Vagina (tissue), 2 donors: ENCODE measurements around the gene CPM. TPM values are rescaled to one million over a fixed set of nuclear protein-coding genes. Genes with fewer than 3 reads are reported as not detected.

Source experiments
- DNase-seq, 2 donors: peaks; one replicate each; pipeline ENCODE4 v3.0.0-alpha.2; 2017; ENCODE audit errors: extremely low spot score in 2 of 2
- H3K27ac ChIP-seq: fragments of 200-600 bp; sonication (generic); one replicate; pipeline ENCODE4 v1.5.1; 2019
- H3K27me3 ChIP-seq: fragments of 200-600 bp; sonication (generic); one replicate; pipeline ENCODE4 v1.5.1; 2019
- H3K36me3 ChIP-seq, 2 donors: fragments of 200-600 bp; sonication (generic); one replicate each; pipeline ENCODE4 v1.5.1; 2017 to 2019
- H3K4me1 ChIP-seq: fragments of 200-600 bp; sonication (generic); one replicate; pipeline ENCODE4 v1.5.1; 2019
- H3K4me3 ChIP-seq, 2 donors: fragments of 200-600 bp; sonication (generic); 1 replicate in 1 of 2; 2 replicates in 1 of 2; pipeline ENCODE4 v1.5.1; 2016 to 2019
- H3K9me3 ChIP-seq: fragments of 200-600 bp; sonication (generic); one replicate; pipeline ENCODE4 v1.5.1; 2019
- POLR2A ChIP-seq, 2 donors: fragments of 450-650 bp; IDR thresholded peaks; one replicate each; pipeline ENCODE4 v1.6.1; 2017; ENCODE audit warnings: antibody characterized with exemption in 2 of 2, mild to moderate bottlenecking in 2 of 2, moderate library complexity in 2 of 2
- POLR2AphosphoS5 ChIP-seq, 2 donors: sonication (generic); formaldehyde crosslinking; IDR thresholded peaks; one replicate each; pipeline ENCODE4 v1.9.0; 2017; ENCODE audit warnings: antibody characterized with exemption in 2 of 2, mild to moderate bottlenecking in 2 of 2, low read depth in 1 of 2; ENCODE audit not compliant: insufficient read depth in 1 of 2
- intact Hi-C: fragments of 100-400 bp; cut with DNase I; formaldehyde crosslinking; loops from one replicate; pipeline ENCODE4 v1.15.1; 2023
- total RNA-seq: library from RNA; depleted of rRNA; stranded (reverse); fragments of >200 nt; gene quantifications from one replicate; pipeline ENCODE4 v1.2.3, GENCODE V29; 2016
- TF ChIP-seq, protein P1 (sequence below), 3 experiments: fragments of 450-650 bp in 2 of 3; fragments of 200-600 bp in 1 of 3; sonication (generic) in 1 of 3; IDR thresholded peaks; one replicate each; pipeline ENCODE4 v1.5.1; 2017 to 2019; ENCODE audit warnings: antibody characterized with exemption in 3 of 3, mild to moderate bottlenecking in 2 of 3, moderate library complexity in 2 of 3

The CPM gene
- total RNA-seq, 1 donor from 2014 or later = 35.4 TPM

DNA sequence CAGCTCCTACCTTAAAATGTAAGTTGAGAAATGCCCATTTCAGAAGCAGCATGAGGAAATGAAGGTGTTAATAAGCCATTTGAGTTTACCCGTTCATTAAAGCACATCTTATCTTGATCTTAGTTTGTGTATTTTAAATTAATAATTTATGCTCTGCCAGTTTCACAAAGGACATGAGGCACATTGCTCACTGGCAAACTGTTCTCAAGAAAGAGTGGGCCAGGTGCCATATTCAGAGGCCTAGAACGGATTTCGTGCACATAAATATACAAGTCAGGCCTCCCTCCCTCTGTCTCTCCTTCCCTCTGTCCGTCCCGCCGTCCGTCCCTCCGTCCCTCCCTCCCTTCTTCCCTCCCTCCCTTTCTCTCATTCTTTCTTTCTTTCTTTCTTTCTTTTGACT lies 29.5 kb downstream of the CPM start:
- H3K27me3 ChIP-seq = no peaks in the 10 kb centered on the region

DNA sequence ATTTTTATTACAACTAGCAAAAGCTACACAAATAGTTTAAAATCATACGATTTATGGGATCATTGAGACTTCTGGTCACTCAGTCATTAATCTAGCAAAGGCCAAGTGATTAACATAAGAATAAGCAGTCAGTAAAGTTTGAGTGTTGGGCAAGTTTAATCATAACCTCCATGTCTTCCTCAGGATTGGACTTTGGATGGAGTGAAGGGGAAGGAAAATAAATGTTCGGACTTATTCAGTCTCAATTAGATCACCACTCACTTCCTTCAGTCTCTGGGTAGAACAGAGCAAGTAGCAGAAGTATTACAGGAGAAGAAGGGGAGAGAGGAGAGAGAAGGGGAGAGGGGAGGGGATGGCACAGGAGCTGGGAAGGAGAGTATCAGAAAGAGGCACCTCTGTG lies 31.4 kb downstream of the CPM start:
- DNase-seq = no peak
- no peaks in the 10 kb centered on the region for H3K9me3 ChIP-seq
- H3K27me3 ChIP-seq = no peaks in the 10 kb centered on the region
- TF ChIP-seq POLR2AphosphoS5 (IDR thresholded peaks at IDR 0.05; ENCODE audit: insufficient read depth in 1 of 2, low read depth in 1 of 2) (no peak), POLR2A (IDR thresholded peaks at IDR 0.05) (no peak)
- TF ChIP-seq, protein P1, sequence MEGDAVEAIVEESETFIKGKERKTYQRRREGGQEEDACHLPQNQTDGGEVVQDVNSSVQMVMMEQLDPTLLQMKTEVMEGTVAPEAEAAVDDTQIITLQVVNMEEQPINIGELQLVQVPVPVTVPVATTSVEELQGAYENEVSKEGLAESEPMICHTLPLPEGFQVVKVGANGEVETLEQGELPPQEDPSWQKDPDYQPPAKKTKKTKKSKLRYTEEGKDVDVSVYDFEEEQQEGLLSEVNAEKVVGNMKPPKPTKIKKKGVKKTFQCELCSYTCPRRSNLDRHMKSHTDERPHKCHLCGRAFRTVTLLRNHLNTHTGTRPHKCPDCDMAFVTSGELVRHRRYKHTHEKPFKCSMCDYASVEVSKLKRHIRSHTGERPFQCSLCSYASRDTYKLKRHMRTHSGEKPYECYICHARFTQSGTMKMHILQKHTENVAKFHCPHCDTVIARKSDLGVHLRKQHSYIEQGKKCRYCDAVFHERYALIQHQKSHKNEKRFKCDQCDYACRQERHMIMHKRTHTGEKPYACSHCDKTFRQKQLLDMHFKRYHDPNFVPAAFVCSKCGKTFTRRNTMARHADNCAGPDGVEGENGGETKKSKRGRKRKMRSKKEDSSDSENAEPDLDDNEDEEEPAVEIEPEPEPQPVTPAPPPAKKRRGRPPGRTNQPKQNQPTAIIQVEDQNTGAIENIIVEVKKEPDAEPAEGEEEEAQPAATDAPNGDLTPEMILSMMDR (IDR thresholded peaks at IDR 0.05) = no peak
- H3K27ac ChIP-seq = no peak overlapping the region
- H3K36me3 ChIP-seq = no peaks in the 10 kb centered on the region
- H3K4me1 ChIP-seq = peaks cover 5% of the 10 kb centered on the region
- no peak overlapping the region for H3K4me3 ChIP-seq
- intact Hi-C loops = no loop called here

More for the DNA sequence above, 29.5 kb downstream of the CPM start:
- TF ChIP-seq POLR2AphosphoS5 (IDR thresholded peaks at IDR 0.05; ENCODE audit: insufficient read depth in 1 of 2, low read depth in 1 of 2) = no peak
- TF ChIP-seq POLR2A (IDR thresholded peaks at IDR 0.05) = no peak
- TF ChIP-seq, protein P1 (IDR thresholded peaks at IDR 0.05) = no peak
- no peak for DNase-seq
- no peaks in the 10 kb centered on the region for H3K36me3 ChIP-seq
- intact Hi-C loops = no loop called here
- peaks cover 5% of the 10 kb centered on the region for H3K4me1 ChIP-seq
- no peak overlapping the region for H3K4me3 ChIP-seq
- H3K27ac ChIP-seq = no peak overlapping the region
- H3K9me3 ChIP-seq = no peaks in the 10 kb centered on the region

DNA sequence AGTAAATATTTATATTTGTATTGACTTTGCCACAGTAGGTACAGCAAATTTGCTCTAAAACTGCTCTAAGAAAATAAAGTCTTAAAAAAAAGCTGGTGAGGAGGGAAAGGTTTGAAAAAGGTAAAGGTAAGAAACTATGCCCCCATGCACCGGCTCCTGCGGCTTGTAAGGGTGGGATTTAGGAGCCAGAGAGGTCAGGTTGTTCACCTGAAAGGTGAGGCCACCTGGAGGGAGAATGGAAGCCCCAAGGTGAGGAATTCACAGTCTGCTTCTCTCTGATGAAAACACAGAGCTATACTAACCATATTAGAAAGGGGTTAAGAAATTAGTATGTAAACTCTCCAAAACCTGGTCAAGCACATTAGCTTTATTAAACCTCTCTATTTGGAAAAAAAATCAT lies 31.8 kb downstream of the CPM start:
- Histone ChIP-seq H3K4me1 (peaks cover 5% of the 10 kb centered on the region), H3K9me3 (no peaks in the 10 kb centered on the region), H3K36me3 (no peaks in the 10 kb centered on the region), H3K4me3 (no peak overlapping the region), H3K27ac (no peak overlapping the region), H3K27me3 (no peaks in the 10 kb centered on the region)
- TF ChIP-seq POLR2A (IDR thresholded peaks at IDR 0.05) (no peak), POLR2AphosphoS5 (IDR thresholded peaks at IDR 0.05; ENCODE audit: insufficient read depth in 1 of 2, low read depth in 1 of 2) (no peak)
- TF ChIP-seq, protein P1 (IDR thresholded peaks at IDR 0.05) = no peak
- intact Hi-C loops = no loop called here
- no peak for DNase-seq

DNA sequence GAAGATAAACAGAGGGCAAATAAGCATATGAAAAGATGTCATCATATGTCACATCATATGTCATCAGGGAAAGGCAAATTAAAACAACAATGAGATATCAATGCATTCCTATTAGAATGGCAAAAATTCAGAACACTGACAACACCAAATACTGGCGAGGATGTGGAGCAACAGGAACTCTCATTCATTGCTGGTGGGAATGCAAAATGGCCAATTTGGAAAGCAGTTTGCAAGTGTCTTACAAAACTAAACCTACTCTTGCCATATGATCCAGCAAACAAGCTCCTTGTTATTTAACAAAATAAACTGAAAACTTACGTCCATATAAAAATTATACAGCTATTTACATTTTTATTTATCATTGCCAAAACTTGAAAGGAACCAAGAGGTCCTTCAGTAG lies 32.7 kb downstream of the CPM start:
- no peaks in the 10 kb centered on the region for H3K27me3 ChIP-seq

DNA sequence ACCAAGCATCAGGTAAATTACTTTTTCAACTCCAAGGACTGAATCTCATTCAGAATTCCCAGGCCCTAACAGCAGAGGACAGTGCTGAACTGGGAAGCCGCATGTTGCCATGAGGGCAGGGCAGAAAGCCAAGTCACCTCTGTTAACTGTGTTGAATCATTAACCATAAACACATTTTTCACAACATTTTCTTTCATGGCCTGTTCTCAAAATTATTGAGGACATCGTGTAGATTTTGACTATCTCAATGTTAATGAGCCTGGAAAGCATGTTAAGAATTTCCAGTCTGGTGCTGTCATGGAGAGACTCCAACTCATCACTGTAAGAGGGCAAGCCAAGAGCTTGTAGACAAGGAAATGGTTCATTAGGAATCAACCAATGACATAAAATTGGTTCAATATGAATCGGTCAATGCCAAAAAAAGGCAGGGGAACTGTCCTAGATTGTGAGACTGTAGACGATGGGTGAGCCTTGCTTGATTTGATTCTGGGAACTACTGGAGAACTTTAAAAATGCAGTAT lies 33.7 kb downstream of the CPM start:
- TF ChIP-seq, protein P1 (IDR thresholded peaks at IDR 0.05) = no peak
- TF ChIP-seq POLR2A (IDR thresholded peaks at IDR 0.05) (no peak), POLR2AphosphoS5 (IDR thresholded peaks at IDR 0.05; ENCODE audit: insufficient read depth in 1 of 2, low read depth in 1 of 2) (no peak)
- Histone ChIP-seq H3K36me3 (no peaks in the 10 kb centered on the region), H3K9me3 (no peaks in the 10 kb centered on the region), H3K4me3 (no peak overlapping the region), H3K27me3 (no peaks in the 10 kb centered on the region), H3K4me1 (peaks cover 5% of the 10 kb centered on the region), H3K27ac (no peak overlapping the region)
- intact Hi-C loops = loop anchor here (10.0 kb wide), 1 partner anchor 175 kb away; no protein-coding TSS in a partner anchor
- DNase-seq = no peak

More for the DNA sequence above, 32.7 kb downstream of the CPM start:
- intact Hi-C loops = no loop called here
- H3K36me3 ChIP-seq = no peaks in the 10 kb centered on the region
- no peak overlapping the region for H3K4me3 ChIP-seq
- peaks cover 5% of the 10 kb centered on the region for H3K4me1 ChIP-seq
- H3K27ac ChIP-seq = no peak overlapping the region
- no peaks in the 10 kb centered on the region for H3K9me3 ChIP-seq
- no peak for DNase-seq
- TF ChIP-seq, protein P1 (IDR thresholded peaks at IDR 0.05) = no peak
- TF ChIP-seq POLR2AphosphoS5 (IDR thresholded peaks at IDR 0.05; ENCODE audit: insufficient read depth in 1 of 2, low read depth in 1 of 2) (no peak), POLR2A (IDR thresholded peaks at IDR 0.05) (no peak)
